WTC11 (cell line): ENCODE data around the gene EPHB6.

Experiments
- CTCF ChIP-seq: fragments of 200-600 bp; IDR thresholded peaks from 2 replicates; pipeline ENCODE4 v1.8.0; 2022; ENCODE audit warnings: antibody characterized with exemption
- NR2C2 ChIP-seq: sonication (generic); formaldehyde crosslinking; IDR thresholded peaks from 2 replicates; pipeline ENCODE4 v1.8.0; 2022; ENCODE audit warnings: mild to moderate bottlenecking, missing genetic modification reagents
- PREB ChIP-seq: sonication (generic); formaldehyde crosslinking; IDR thresholded peaks from 2 replicates; pipeline ENCODE4 v1.8.1; 2022; ENCODE audit warnings: mild to moderate bottlenecking, missing genetic modification reagents, moderate library complexity, borderline replicate concordance

- TF ChIP-seq CTCF (no peak), NR2C2 (no peak), PREB (no peak)
Observed at GRCh38 chr7:142851919-142852318, 3.0 kb upstream of the EPHB6 start.
